HepG2 (cell line): ENCODE data around the gene ABCB8. TPM values are rescaled to one million over a fixed set of nuclear protein-coding genes. Genes with fewer than 3 reads are reported as not detected.
A peak's percentile ranks its signal among the peaks of the same experiment; 100 is the strongest.

ENCODE experiments used
- EED ChIP-seq: sonication (generic); formaldehyde crosslinking; IDR thresholded peaks from 2 replicates; pipeline ENCODE4 v1.5.0; 2020; ENCODE audit warnings: mild to moderate bottlenecking, missing genetic modification reagents
- HCFC1 ChIP-seq: fragments of 150-350 bp; IDR thresholded peaks from 2 replicates; pipeline ENCODE4 v1.6.1; 2014; ENCODE audit warnings: low read depth, low read length
- HDAC1 ChIP-seq: sonication (generic); formaldehyde crosslinking; IDR thresholded peaks from 2 replicates; pipeline ENCODE4 v1.5.1; 2020; ENCODE audit warnings: mild to moderate bottlenecking, missing genetic modification reagents
- LCORL ChIP-seq, 2 experiments: fragments of 450-650 bp in 1 of 2; sonication (generic) in 1 of 2; formaldehyde crosslinking in 1 of 2; IDR thresholded peaks; 2 replicates each; pipeline versions ENCODE4 v1.5.0 to v1.6.1; 2017 to 2020; ENCODE audit warnings: antibody characterized with exemption in 1 of 2, missing genetic modification reagents in 1 of 2
- REST ChIP-seq, 2 experiments: IDR thresholded peaks; 2 replicates each; pipeline ENCODE4 v1.6.1; 2011 to 2012; ENCODE audit warnings: low read length in 2 of 2, borderline replicate concordance in 1 of 2, low read depth in 1 of 2, mild to moderate bottlenecking in 1 of 2, moderate library complexity in 1 of 2
- RFX3 ChIP-seq: IDR thresholded peaks from 2 replicates; pipeline ENCODE4 v1.6.1; 2016; ENCODE audit warnings: missing biosample characterization, missing genetic modification reagents
- TEAD2 ChIP-seq: sonication (generic); formaldehyde crosslinking; IDR thresholded peaks from 2 replicates; pipeline ENCODE4 v1.9.0; 2021; ENCODE audit warnings: missing genetic modification reagents
- ZBTB39 ChIP-seq: sonication (generic); formaldehyde crosslinking; IDR thresholded peaks from 2 replicates; pipeline ENCODE4 v1.5.0; 2020; ENCODE audit warnings: missing genetic modification reagents
- ZC3H13 ChIP-seq: sonication (generic); formaldehyde crosslinking; IDR thresholded peaks from 2 replicates; pipeline ENCODE4 v1.8.1; 2023; ENCODE audit warnings: mild to moderate bottlenecking, missing genetic modification reagents, moderate library complexity
- ZKSCAN5 ChIP-seq: sonication (generic); formaldehyde crosslinking; IDR thresholded peaks from 2 replicates; pipeline ENCODE4 v1.5.1; 2020; ENCODE audit warnings: mild to moderate bottlenecking, missing genetic modification reagents
- ZNF30 ChIP-seq: sonication (generic); formaldehyde crosslinking; IDR thresholded peaks from 2 replicates; pipeline ENCODE4 v1.5.0; 2020; ENCODE audit warnings: mild to moderate bottlenecking, missing genetic modification reagents
- ZNF326 ChIP-seq: sonication (generic); formaldehyde crosslinking; IDR thresholded peaks from 2 replicates; pipeline ENCODE4 v1.4.0; 2020; ENCODE audit warnings: missing genetic modification reagents, borderline replicate concordance
- ZNF432 ChIP-seq: sonication (generic); formaldehyde crosslinking; IDR thresholded peaks from 2 replicates; pipeline ENCODE4 v1.5.0; 2020; ENCODE audit warnings: missing genetic modification reagents, mild to moderate bottlenecking, borderline replicate concordance
- ZNF644 ChIP-seq: IDR thresholded peaks from 2 replicates; pipeline ENCODE4 v1.6.1; 2016; ENCODE audit warnings: low read depth
- ZNF672 ChIP-seq: sonication (generic); formaldehyde crosslinking; IDR thresholded peaks from 2 replicates; pipeline ENCODE4 v1.8.1; 2022; ENCODE audit warnings: missing genetic modification reagents
- ZNF768 ChIP-seq: sonication (generic); formaldehyde crosslinking; IDR thresholded peaks from 2 replicates; pipeline ENCODE4 v1.4.0; 2020; ENCODE audit warnings: missing genetic modification reagents
- ZNF891 ChIP-seq: sonication (generic); formaldehyde crosslinking; IDR thresholded peaks from 2 replicates; pipeline ENCODE4 v1.5.0; 2020; ENCODE audit warnings: mild to moderate bottlenecking, missing genetic modification reagents
- ZSCAN22 ChIP-seq: sonication (generic); formaldehyde crosslinking; IDR thresholded peaks from 2 replicates; pipeline ENCODE4 v1.4.0; 2020; ENCODE audit warnings: mild to moderate bottlenecking, missing genetic modification reagents
- polyA plus RNA-seq, 8 experiments: library from polyadenylated mRNA; depleted of rRNA in 3 of 8; stranded (reverse) in 7 of 8; unstranded in 1 of 8; fragments of >200 nt; fragmentation: Illumina TruSeq in 4 of 8; extraction: Trizol in 4 of 8; gene quantifications; 2 replicates each; pipeline versions ENCODE4 v1.2.1 to v1.2.3, GENCODE V29; 2011 to 2016; ENCODE audit warnings: low read depth in 4 of 8, missing spikeins in 1 of 8, mixed read lengths in 1 of 8; ENCODE audit not compliant: insufficient read depth in 1 of 8
- total RNA-seq, 5 experiments: library from RNA; depleted of rRNA; stranded (reverse); fragments of >200 nt; fragmentation: Illumina TruSeq; extraction: Trizol; gene quantifications; 2 replicates each; pipeline ENCODE4 v1.2.3, GENCODE V29; 2016; ENCODE audit warnings: low read depth in 1 of 5
- TF ChIP-seq, protein P1 (sequence below): sonication (generic); formaldehyde crosslinking; IDR thresholded peaks from 2 replicates; pipeline ENCODE4 v1.9.0; 2021; ENCODE audit warnings: missing genetic modification reagents, borderline replicate concordance
- TF ChIP-seq, protein P2 (sequence below): sonication (generic); formaldehyde crosslinking; IDR thresholded peaks from 2 replicates; pipeline ENCODE4 v1.9.0; 2021; ENCODE audit warnings: missing genetic modification reagents, borderline replicate concordance
- TF ChIP-seq, protein P3 (sequence below): sonication (generic); IDR thresholded peaks from 2 replicates; pipeline ENCODE4 v1.6.1; 2016; ENCODE audit warnings: low read depth, borderline replicate concordance

The ABCB8 gene
- total and polyA plus RNA-seq, 2 of the 13 experiments (the other 11 are each of a cell fraction or from before 2014, with no cell fraction given): 6.6 to 16.7 TPM

- TF ChIP-seq REST (IDR thresholded peaks at IDR 0.05; ENCODE audit: borderline replicate concordance in 1 of 2, low read depth in 1 of 2, low read length in 2 of 2): no peak
- 0 out of 2 replicates have a peak, but pooled peaks have one; percentile 26 for TF ChIP-seq HDAC1 (CRISPR knock-in tag)
- no peak for TF ChIP-seq ZNF432 (CRISPR knock-in tag)
- TF ChIP-seq ZKSCAN5 (CRISPR knock-in tag): peak; percentile 60; the same call in 1 of the 2 replicates
- 0 out of 2 replicates have a peak, but pooled peaks have one; percentile 42 for TF ChIP-seq ZBTB39 (CRISPR knock-in tag)
- no peak for TF ChIP-seq ZSCAN22 (CRISPR knock-in tag)
- TF ChIP-seq, protein P1, sequence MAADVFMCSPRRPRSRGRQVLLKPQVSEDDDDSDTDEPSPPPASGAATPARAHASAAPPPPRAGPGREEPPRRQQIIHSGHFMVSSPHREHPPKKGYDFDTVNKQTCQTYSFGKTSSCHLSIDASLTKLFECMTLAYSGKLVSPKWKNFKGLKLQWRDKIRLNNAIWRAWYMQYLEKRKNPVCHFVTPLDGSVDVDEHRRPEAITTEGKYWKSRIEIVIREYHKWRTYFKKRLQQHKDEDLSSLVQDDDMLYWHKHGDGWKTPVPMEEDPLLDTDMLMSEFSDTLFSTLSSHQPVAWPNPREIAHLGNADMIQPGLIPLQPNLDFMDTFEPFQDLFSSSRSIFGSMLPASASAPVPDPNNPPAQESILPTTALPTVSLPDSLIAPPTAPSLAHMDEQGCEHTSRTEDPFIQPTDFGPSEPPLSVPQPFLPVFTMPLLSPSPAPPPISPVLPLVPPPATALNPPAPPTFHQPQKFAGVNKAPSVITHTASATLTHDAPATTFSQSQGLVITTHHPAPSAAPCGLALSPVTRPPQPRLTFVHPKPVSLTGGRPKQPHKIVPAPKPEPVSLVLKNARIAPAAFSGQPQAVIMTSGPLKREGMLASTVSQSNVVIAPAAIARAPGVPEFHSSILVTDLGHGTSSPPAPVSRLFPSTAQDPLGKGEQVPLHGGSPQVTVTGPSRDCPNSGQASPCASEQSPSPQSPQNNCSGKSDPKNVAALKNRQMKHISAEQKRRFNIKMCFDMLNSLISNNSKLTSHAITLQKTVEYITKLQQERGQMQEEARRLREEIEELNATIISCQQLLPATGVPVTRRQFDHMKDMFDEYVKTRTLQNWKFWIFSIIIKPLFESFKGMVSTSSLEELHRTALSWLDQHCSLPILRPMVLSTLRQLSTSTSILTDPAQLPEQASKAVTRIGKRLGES (CRISPR knock-in tag): no peak
- 0 out of 2 replicates have a peak, but pooled peaks have one; percentile 30 for TF ChIP-seq ZNF30 (CRISPR knock-in tag)
- TF ChIP-seq, protein P2, sequence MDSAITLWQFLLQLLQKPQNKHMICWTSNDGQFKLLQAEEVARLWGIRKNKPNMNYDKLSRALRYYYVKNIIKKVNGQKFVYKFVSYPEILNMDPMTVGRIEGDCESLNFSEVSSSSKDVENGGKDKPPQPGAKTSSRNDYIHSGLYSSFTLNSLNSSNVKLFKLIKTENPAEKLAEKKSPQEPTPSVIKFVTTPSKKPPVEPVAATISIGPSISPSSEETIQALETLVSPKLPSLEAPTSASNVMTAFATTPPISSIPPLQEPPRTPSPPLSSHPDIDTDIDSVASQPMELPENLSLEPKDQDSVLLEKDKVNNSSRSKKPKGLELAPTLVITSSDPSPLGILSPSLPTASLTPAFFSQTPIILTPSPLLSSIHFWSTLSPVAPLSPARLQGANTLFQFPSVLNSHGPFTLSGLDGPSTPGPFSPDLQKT (CRISPR knock-in tag): no peak
- TF ChIP-seq ZNF326 (CRISPR knock-in tag): no peak
- no peak for TF ChIP-seq HCFC1
- TF ChIP-seq EED (CRISPR knock-in tag): no peak
- no peak for TF ChIP-seq RFX3 (CRISPR knock-in tag)
- TF ChIP-seq ZNF891: no peak
- TF ChIP-seq TEAD2 (CRISPR knock-in tag): no peak
- TF ChIP-seq ZNF672 (CRISPR knock-in tag): no peak
- no peak for TF ChIP-seq LCORL (IDR thresholded peaks at IDR 0.05)
- TF ChIP-seq LCORL (CRISPR knock-in tag; IDR thresholded peaks at IDR 0.05): peak; percentile 10; the same call in 1 of the 2 replicates
- TF ChIP-seq ZC3H13: 0 out of 2 replicates have a peak, but pooled peaks have one; percentile 28
- TF ChIP-seq ZNF644 (CRISPR knock-in tag): no peak
- TF ChIP-seq, protein P3, sequence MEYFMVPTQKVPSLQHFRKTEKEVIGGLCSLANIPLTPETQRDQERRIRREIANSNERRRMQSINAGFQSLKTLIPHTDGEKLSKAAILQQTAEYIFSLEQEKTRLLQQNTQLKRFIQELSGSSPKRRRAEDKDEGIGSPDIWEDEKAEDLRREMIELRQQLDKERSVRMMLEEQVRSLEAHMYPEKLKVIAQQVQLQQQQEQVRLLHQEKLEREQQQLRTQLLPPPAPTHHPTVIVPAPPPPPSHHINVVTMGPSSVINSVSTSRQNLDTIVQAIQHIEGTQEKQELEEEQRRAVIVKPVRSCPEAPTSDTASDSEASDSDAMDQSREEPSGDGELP: no peak
- TF ChIP-seq ZNF768 (CRISPR knock-in tag): 0 out of 2 replicates have a peak, but pooled peaks have one; percentile 15
Measured at GRCh38 chr7:151010037-151010306, 18.3 kb upstream of the ABCB8 start (continued).
